ENCODE data around the gene IGFN1.

IGFN1 gene

GRCh38 chr1:201164645-201165044, 26.0 kb upstream of the IGFN1 start:
- no peak for DNase-seq

- DNase-seq = no peak
Observed at GRCh38 chr1:201167041-201167991, 23.3 kb upstream of the IGFN1 start.

- DNase-seq = no peak
Observed at GRCh38 chr1:201169203-201169602, 21.4 kb upstream of the IGFN1 start.

- no peak for DNase-seq
Observed at GRCh38 chr1:201169971-201170532, 20.6 kb upstream of the IGFN1 start.

GRCh38 chr1:201170533-201171062, 20.0 kb upstream of the IGFN1 start:
- DNase-seq = peak; percentile 75

- DNase-seq = peak; percentile 65
Observed at GRCh38 chr1:201171063-201172036, 19.3 kb upstream of the IGFN1 start.

- DNase-seq = no peak
Observed at GRCh38 chr1:201172326-201172725, 18.3 kb upstream of the IGFN1 start.

GRCh38 chr1:201172999-201173610, 17.5 kb upstream of the IGFN1 start:
- DNase-seq = no peak

- DNase-seq = no peak
Observed at GRCh38 chr1:201173736-201174135, 16.9 kb upstream of the IGFN1 start.

- no peak for DNase-seq
Observed at GRCh38 chr1:201175820-201176500, 14.7 kb upstream of the IGFN1 start.

GRCh38 chr1:201176940-201177339, 13.7 kb upstream of the IGFN1 start:
- no peak for DNase-seq

GRCh38 chr1:201178718-201179117, 11.9 kb upstream of the IGFN1 start:
- no peak for DNase-seq

GRCh38 chr1:201180141-201180540, 10.5 kb upstream of the IGFN1 start:
- no peak for DNase-seq

GRCh38 chr1:201180901-201181300, 9.7 kb upstream of the IGFN1 start:
- DNase-seq = no peak

- DNase-seq = no peak
Observed at GRCh38 chr1:201181323-201181722, 9.3 kb upstream of the IGFN1 start.

GRCh38 chr1:201181726-201182125, 8.9 kb upstream of the IGFN1 start:
- no peak for DNase-seq

GRCh38 chr1:201183209-201183608, 7.4 kb upstream of the IGFN1 start:
- DNase-seq = no peak

GRCh38 chr1:201183753-201184152, 6.9 kb upstream of the IGFN1 start:
- DNase-seq = no peak

GRCh38 chr1:201184307-201185122, 6.1 kb upstream of the IGFN1 start:
- DNase-seq = no peak

GRCh38 chr1:201185123-201185453, 5.5 kb upstream of the IGFN1 start:
- no peak for DNase-seq

GRCh38 chr1:201185527-201186128, 5.0 kb upstream of the IGFN1 start:
- DNase-seq = no peak
